HG03280 (cell line): ENCODE data around the gene LRRC73.
"Not testable (repeated sequence)": the region's sequence is repeated elsewhere in the genome, so short reads cannot be mapped to it uniquely, and the experiment has no call there.

Source experiments
- ATAC-seq: cut with Tn5 transposase; IDR thresholded peaks from one replicate; pipeline ENCODE4 v1.9.1; 2021; ENCODE audit warnings: mild to moderate bottlenecking, moderate library complexity; ENCODE audit not compliant: unreplicated experiment

Gene LRRC73

DNA sequence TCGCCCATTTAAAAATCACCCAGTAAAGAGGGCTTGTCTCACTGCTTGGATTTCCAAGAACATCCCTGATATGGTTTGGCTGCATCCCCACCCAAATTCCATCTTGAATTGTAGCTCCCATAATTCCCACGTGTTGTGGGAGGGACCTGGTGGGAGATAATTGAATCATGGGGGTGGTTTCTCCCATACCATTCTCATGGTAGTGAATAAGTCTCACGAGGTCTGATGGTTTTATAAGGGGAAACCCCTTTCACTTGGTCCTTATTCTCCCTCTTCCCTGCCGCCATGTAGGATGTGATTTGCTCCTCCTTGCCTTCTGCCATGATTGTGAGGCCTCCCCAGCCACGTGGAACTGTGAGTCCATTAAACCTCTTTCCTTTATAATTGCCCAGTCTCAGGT is 42.9 kb downstream of the LRRC73 start:
- ATAC-seq: not testable (repeated sequence)

DNA sequence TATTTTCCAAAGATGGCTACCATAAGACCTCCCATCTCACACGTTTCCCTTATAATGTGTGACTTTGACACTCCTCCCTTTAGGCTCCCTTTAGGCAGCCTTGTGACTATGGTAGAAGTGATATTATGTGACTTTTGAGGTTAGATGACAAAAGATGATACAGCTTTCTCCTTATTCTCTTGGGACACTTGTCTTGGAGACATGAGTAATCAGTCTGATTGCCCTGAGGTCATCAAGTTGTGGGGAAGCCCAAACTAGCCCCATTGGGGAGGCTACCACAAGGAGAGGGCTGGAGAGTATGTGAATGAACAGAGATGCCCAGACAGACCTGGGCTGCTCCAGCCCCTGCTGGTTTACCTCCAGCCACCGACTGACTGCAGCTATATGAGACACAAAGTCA is 44.2 kb downstream of the LRRC73 start:
- no peak for ATAC-seq

DNA sequence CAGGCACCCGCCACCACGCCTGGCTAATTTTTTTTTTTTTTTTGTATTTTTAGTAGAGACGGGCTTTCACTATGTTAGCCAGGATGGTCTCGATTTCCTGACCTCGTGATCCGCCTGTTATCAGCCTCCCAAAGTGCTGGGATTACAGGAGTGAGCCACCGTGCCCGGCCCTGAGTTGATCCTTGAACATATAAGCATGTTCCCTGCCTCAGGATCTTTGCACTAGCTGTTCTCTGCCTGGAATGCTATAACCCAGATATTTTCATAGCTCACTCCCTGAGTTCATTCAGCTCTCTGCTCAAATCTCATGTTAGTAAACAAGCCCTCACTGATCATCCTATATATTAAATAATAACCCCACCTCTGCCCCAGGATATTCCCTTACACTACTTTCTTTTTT is 45.8 kb downstream of the LRRC73 start:
- ATAC-seq: no peak

DNA sequence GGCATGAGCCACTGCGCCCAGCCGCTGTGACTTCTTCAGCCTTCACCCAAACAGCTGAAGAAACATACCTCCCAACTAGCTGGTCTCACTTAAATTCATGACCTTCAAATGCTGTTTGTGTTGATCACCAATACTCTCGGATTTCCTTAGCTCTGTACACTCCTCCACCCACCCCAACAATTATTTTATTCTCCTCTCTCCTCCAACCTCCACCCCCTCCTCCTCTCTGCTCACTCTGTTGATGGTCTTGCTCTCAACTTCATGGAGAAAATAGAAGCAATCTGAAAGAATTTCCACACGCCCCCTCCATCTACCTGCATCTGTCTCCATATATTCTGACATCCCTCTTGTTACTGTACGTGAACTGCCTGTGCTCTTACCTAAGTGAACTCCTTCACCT is 48.2 kb downstream of the LRRC73 start:
- no peak for ATAC-seq

DNA sequence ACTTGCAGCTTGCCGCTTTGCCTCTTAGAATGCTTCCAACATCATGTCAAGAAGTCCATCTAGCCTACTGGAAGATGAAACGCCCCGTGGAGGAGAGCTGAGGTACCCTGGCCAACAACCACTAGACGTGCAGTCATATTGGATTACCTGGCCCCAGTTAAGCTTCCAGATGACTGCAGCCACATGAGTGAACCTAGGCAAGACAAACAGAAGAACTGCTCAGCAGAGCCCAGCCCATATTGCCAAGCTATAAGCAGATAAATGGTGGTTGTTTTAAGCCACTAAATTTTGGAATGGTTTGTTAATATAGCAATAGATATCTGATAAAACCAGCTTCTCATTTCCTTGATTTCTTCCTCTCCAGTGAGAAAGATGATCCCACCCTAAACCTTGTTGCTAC is 50.1 kb downstream of the LRRC73 start:
- ATAC-seq: no peak

DNA sequence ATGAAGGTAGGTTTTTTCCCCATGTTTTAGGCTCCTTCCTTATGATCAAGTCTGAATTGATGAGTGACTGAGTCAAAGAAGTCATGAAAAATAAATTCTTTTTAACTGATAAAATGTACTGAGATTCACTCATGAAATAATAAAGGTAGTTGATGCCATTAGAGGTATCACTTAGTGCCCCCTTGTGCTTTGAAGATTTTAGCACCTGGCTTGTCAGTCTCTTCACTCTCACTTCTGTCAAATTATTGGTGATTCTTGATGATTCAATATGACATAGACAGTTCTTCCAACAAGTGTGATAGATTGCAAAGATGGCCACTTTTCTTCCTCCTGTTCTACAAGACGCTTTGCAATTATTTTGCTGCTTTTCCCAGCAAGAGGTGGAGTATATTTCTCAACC is 50.6 kb downstream of the LRRC73 start:
- no peak for ATAC-seq

DNA sequence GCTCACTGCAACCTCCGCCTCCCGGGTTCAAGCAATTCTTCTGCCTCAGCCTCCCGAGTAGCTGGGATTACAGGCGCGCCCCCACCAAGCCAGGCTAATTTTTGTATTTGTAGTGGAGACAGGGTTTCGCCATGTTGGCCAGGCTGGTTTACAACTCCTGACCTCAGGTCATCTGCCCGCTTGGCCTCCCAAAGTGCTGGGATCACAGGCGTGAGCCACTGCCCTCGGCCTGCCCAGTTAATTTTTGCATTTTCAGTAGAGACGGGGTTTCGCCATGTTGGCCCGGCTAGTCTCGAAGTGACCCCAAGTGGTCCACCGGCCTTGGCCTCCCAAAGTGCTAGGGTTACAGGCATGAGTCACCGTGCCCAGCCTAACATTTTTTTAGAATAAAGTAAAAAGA is 52.0 kb downstream of the LRRC73 start:
- not testable (repeated sequence) for ATAC-seq

DNA sequence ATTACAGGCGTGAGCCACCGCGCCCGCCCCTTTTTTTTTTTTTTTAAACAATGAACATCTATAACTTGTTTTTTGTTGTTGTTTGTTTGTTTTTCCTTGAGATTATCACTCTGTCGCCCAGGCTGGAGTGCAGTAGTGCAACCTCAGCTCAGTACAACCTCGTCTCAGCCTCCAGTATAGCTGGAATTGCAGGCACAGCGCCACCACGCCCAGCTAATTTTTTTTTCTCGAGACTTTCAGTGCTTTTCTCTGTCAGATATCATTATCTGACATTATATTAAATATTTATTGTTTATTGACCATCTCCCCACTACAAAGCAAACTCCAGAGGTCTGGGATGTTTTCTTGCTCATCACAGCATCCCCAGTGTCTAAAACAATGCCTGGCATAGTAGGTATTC is 52.5 kb downstream of the LRRC73 start:
- ATAC-seq: no peak
